MM.1S (cell line): ENCODE measurements around the gene R3HDM4.

Experiments
- EZH2 ChIP-seq: fragments of 300-600 bp; sonication (generic); optimal IDR thresholded peaks from 2 replicates; pipeline ENCODE3; 2017; ENCODE audit warnings: low read depth, mild to moderate bottlenecking, antibody characterized with exemption, low read length, mixed read lengths
- TF ChIP-seq, protein P1 (sequence below): fragments of 300-600 bp; sonication (generic); IDR thresholded peaks from 2 replicates; pipeline ENCODE4 v1.5.1; 2016; ENCODE audit warnings: antibody characterized with exemption, low read length, mixed read lengths

DNA sequence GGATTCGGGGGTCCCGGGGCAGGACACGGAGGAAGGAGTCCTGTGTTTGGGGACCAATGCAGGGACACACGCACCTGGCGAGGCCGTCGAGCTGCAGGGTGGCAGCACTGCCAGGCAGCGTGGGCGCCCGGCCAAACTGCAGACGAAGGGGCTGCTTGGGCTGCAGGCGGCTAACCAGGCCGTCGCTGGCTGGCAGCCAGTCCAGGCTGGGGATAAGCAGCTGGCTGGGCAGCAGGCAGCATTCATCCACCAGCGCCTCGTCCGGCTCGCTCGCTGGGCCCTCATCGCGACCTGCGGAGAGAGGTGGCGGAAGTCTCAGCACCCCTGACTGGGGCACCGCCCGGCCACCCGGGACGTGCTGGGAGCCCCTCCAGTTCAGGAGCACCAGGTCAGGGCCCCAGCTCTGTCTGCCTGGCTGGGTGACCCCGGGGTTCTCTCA, 42.0 kb downstream of the R3HDM4 start:
- TF ChIP-seq, protein P1, sequence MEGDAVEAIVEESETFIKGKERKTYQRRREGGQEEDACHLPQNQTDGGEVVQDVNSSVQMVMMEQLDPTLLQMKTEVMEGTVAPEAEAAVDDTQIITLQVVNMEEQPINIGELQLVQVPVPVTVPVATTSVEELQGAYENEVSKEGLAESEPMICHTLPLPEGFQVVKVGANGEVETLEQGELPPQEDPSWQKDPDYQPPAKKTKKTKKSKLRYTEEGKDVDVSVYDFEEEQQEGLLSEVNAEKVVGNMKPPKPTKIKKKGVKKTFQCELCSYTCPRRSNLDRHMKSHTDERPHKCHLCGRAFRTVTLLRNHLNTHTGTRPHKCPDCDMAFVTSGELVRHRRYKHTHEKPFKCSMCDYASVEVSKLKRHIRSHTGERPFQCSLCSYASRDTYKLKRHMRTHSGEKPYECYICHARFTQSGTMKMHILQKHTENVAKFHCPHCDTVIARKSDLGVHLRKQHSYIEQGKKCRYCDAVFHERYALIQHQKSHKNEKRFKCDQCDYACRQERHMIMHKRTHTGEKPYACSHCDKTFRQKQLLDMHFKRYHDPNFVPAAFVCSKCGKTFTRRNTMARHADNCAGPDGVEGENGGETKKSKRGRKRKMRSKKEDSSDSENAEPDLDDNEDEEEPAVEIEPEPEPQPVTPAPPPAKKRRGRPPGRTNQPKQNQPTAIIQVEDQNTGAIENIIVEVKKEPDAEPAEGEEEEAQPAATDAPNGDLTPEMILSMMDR: no peak
- TF ChIP-seq EZH2: no peak
